Stimulated activated naive B cell treated with anti-CD40 and anti-IgM and Interleukin-4, amounts not matched to agents 10 μg/mL and 1 μg/mL and 100 μg/mL, for 72 hours (primary cell): ENCODE results near the gene ATP4A.

Experiments
- ATAC-seq, 2 donors: fragments of 150-1000 bp; cut with Tn5 transposase; replicated peaks; 2 replicates each; pipeline ENCODE4 v1.10.0; 2021; ENCODE audit warnings: moderate library complexity in 1 of 2
- DNase-seq: peaks from one replicate; pipeline ENCODE4 v3.0.0; 2021
- H3K27ac Mint-ChIP-seq: one replicate; pipeline ENCODE4 v1.8.0; 2022; ENCODE audit warnings: mild to moderate bottlenecking, mixed read lengths
- H3K27me3 Mint-ChIP-seq, 2 donors: one replicate each; pipeline ENCODE4 v1.8.0; 2022; ENCODE audit warnings: mixed read lengths in 2 of 2
- H3K36me3 Mint-ChIP-seq, 2 donors: one replicate each; pipeline ENCODE4 v1.8.0; 2022; ENCODE audit warnings: mixed read lengths in 2 of 2, mild to moderate bottlenecking in 1 of 2
- H3K4me1 Mint-ChIP-seq, 2 donors: one replicate each; pipeline ENCODE4 v1.8.0; 2022; ENCODE audit warnings: mixed read lengths in 2 of 2, mild to moderate bottlenecking in 1 of 2
- H3K4me3 Mint-ChIP-seq, 2 donors: one replicate each; pipeline ENCODE4 v1.8.0; 2022; ENCODE audit warnings: mild to moderate bottlenecking in 2 of 2, mixed read lengths in 2 of 2, moderate library complexity in 1 of 2
- H3K9me3 Mint-ChIP-seq, 2 donors: one replicate each; pipeline ENCODE4 v1.8.0; 2022; ENCODE audit warnings: mixed read lengths in 2 of 2, mild to moderate bottlenecking in 1 of 2

The ATP4A gene

GRCh38 chr19:35549879-35550523 lies 13.5 kb downstream of the ATP4A start:
- DNase-seq (no peak), ATAC-seq (no peak)
- Mint-ChIP-seq H3K4me3 (no peak overlapping the region), H3K9me3 (no peaks in the 10 kb centered on the region), H3K36me3 (peaks cover 36 to 37% of the 10 kb centered on the region in 2 donors), H3K27me3 (no peaks in the 10 kb centered on the region), H3K27ac (no peak overlapping the region), H3K4me1 (peaks cover 26 to 37% of the 10 kb centered on the region in 2 donors)

GRCh38 chr19:35549174-35549788 lies 14.2 kb downstream of the ATP4A start:
- peaks cover 32 to 41% of the 10 kb centered on the region in 2 donors for H3K4me1 Mint-ChIP-seq
- H3K9me3 Mint-ChIP-seq = no peaks in the 10 kb centered on the region
- H3K27ac Mint-ChIP-seq = peak overlapping the region; percentile 20
- DNase-seq (no peak), ATAC-seq (no peak)
- peaks cover 36 to 37% of the 10 kb centered on the region in 2 donors for H3K36me3 Mint-ChIP-seq
- H3K27me3 Mint-ChIP-seq = no peaks in the 10 kb centered on the region
- H3K4me3 Mint-ChIP-seq = no peak overlapping the region

GRCh38 chr19:35546532-35546931 lies 16.9 kb downstream of the ATP4A start:
- Mint-ChIP-seq H3K36me3 (peaks cover 40 to 47% of the 10 kb centered on the region in 2 donors), H3K9me3 (no peaks in the 10 kb centered on the region), H3K4me1 (peaks cover 38 to 52% of the 10 kb centered on the region in 2 donors), H3K27ac (peak overlapping the region; percentile 98), H3K4me3 (peak overlapping the region; percentile 93 to 100), H3K27me3 (no peaks in the 10 kb centered on the region)
- no peak for DNase-seq
- ATAC-seq = no peak

- peaks cover 38 to 56% of the 10 kb centered on the region in 2 donors for H3K4me1 Mint-ChIP-seq
- H3K9me3 Mint-ChIP-seq = no peaks in the 10 kb centered on the region
- peaks cover 34 to 48% of the 10 kb centered on the region in 2 donors for H3K36me3 Mint-ChIP-seq
- no peaks in the 10 kb centered on the region for H3K27me3 Mint-ChIP-seq
- H3K27ac Mint-ChIP-seq = peak overlapping the region; percentile 98
- H3K4me3 Mint-ChIP-seq = peak overlapping the region; percentile 93 to 100
- ATAC-seq = peak; percentile 72 to 76
- peak; percentile 75 for DNase-seq
Measured at GRCh38 chr19:35545855-35546381, 17.5 kb downstream of the ATP4A start.

- peak within 1 kb of the TSS; percentile 98 for H3K27ac Mint-ChIP-seq
- no peaks in the 10 kb centered on the region for H3K9me3 Mint-ChIP-seq
- no peaks in the 10 kb centered on the region for H3K27me3 Mint-ChIP-seq
- DNase-seq (peak; percentile 84), ATAC-seq (peak; percentile 89 to 93)
- H3K4me1 Mint-ChIP-seq = peaks cover 38 to 63% of the 10 kb centered on the region in 2 donors
- peak within 1 kb of the TSS; percentile 93 to 100 for H3K4me3 Mint-ChIP-seq
- peaks cover 30 to 47% of the 10 kb centered on the region in 2 donors for H3K36me3 Mint-ChIP-seq
Measured at GRCh38 chr19:35545001-35545854, 18.2 kb downstream of the ATP4A start, which contains the start of gene TMEM147. Gene TMEM147, plus strand, starts transcription at chr19:35545626. Its CDS starts 114 bp downstream, at chr19:35545740.

GRCh38 chr19:35544110-35544802 lies 19.2 kb downstream of the ATP4A start:
- Mint-ChIP-seq H3K9me3 (no peaks in the 10 kb centered on the region), H3K36me3 (peaks cover 28 to 43% of the 10 kb centered on the region in 2 donors), H3K4me1 (peaks cover 36 to 60% of the 10 kb centered on the region in 2 donors), H3K27me3 (no peaks in the 10 kb centered on the region), H3K4me3 (peak overlapping the region; percentile 93 to 100), H3K27ac (peak overlapping the region; percentile 96)
- ATAC-seq (no peak), DNase-seq (no peak)

- Mint-ChIP-seq H3K4me1 (peaks cover 28 to 52% of the 10 kb centered on the region in 2 donors), H3K27ac (no peak overlapping the region), H3K4me3 (no peak overlapping the region), H3K36me3 (peaks cover 22 to 37% of the 10 kb centered on the region in 2 donors), H3K9me3 (no peaks in the 10 kb centered on the region), H3K27me3 (no peaks in the 10 kb centered on the region)
- ATAC-seq (no peak), DNase-seq (no peak)
Measured at GRCh38 chr19:35543280-35544109, 20.0 kb downstream of the ATP4A start.

- DNase-seq (no peak), ATAC-seq (no peak)
- Mint-ChIP-seq H3K27ac (no peak overlapping the region), H3K9me3 (no peaks in the 10 kb centered on the region), H3K4me1 (peaks cover 24 to 42% of the 10 kb centered on the region in 2 donors), H3K4me3 (no peak overlapping the region), H3K36me3 (peaks cover 18 to 32% of the 10 kb centered on the region in 2 donors), H3K27me3 (no peaks in the 10 kb centered on the region)
Measured at GRCh38 chr19:35542209-35542608, 21.2 kb downstream of the ATP4A start.

GRCh38 chr19:35540356-35540927 lies 23.0 kb downstream of the ATP4A start:
- no peaks in the 10 kb centered on the region for H3K27me3 Mint-ChIP-seq
- H3K9me3 Mint-ChIP-seq = no peaks in the 10 kb centered on the region
- no peak overlapping the region for H3K4me3 Mint-ChIP-seq
- H3K4me1 Mint-ChIP-seq = peaks cover 12 to 29% of the 10 kb centered on the region in 2 donors
- no peak for DNase-seq
- ATAC-seq = no peak
- peaks cover 14 to 31% of the 10 kb centered on the region in 2 donors for H3K36me3 Mint-ChIP-seq
- no peak overlapping the region for H3K27ac Mint-ChIP-seq

- peaks cover 14 to 31% of the 10 kb centered on the region in 2 donors for H3K36me3 Mint-ChIP-seq
- H3K27ac Mint-ChIP-seq = no peak overlapping the region
- H3K9me3 Mint-ChIP-seq = no peaks in the 10 kb centered on the region
- H3K4me3 Mint-ChIP-seq = no peak overlapping the region
- DNase-seq (no peak), ATAC-seq (no peak)
- H3K27me3 Mint-ChIP-seq = peaks cover 2 to 3% of the 10 kb centered on the region in 2 donors
- peaks cover 11 to 29% of the 10 kb centered on the region in 2 donors for H3K4me1 Mint-ChIP-seq
Measured at GRCh38 chr19:35539850-35540249, 23.6 kb downstream of the ATP4A start.

GRCh38 chr19:35539314-35539713 lies 24.1 kb downstream of the ATP4A start:
- H3K27ac Mint-ChIP-seq = no peak overlapping the region
- H3K36me3 Mint-ChIP-seq = peaks cover 14 to 31% of the 10 kb centered on the region in 2 donors
- H3K27me3 Mint-ChIP-seq = peaks cover 4 to 8% of the 10 kb centered on the region in 2 donors
- H3K9me3 Mint-ChIP-seq = no peaks in the 10 kb centered on the region
- H3K4me3 Mint-ChIP-seq = no peak overlapping the region
- DNase-seq (no peak), ATAC-seq (no peak)
- H3K4me1 Mint-ChIP-seq = peaks cover 7 to 25% of the 10 kb centered on the region in 2 donors

GRCh38 chr19:35534803-35535480 lies 28.5 kb downstream of the ATP4A start:
- H3K4me1 Mint-ChIP-seq = peaks cover 8 to 10% of the 10 kb centered on the region in 2 donors
- DNase-seq = no peak
- H3K9me3 Mint-ChIP-seq = no peaks in the 10 kb centered on the region
- H3K27ac Mint-ChIP-seq = peak overlapping the region; percentile 49
- H3K36me3 Mint-ChIP-seq = peaks cover 8 to 12% of the 10 kb centered on the region in 2 donors
- peak overlapping the region in 1 of 2 donors; percentile 49 for H3K4me3 Mint-ChIP-seq
- no peak for ATAC-seq
- H3K27me3 Mint-ChIP-seq = peaks cover 36 to 45% of the 10 kb centered on the region in 2 donors
